Stimulated activated naive B cell treated with anti-CD40 and anti-IgM and Interleukin-4, amounts not matched to agents 10 μg/mL and 1 μg/mL and 100 μg/mL, for 72 hours (primary cell): Measurements from ENCODE around the gene MTFR1L.

Source experiments
- ATAC-seq, 2 donors: fragments of 150-1000 bp; cut with Tn5 transposase; replicated peaks; 2 replicates each; pipeline ENCODE4 v1.10.0; 2021; ENCODE audit warnings: moderate library complexity in 1 of 2
- DNase-seq: peaks from one replicate; pipeline ENCODE4 v3.0.0; 2021
- H3K27ac Mint-ChIP-seq: one replicate; pipeline ENCODE4 v1.8.0; 2022; ENCODE audit warnings: mild to moderate bottlenecking, mixed read lengths
- H3K27me3 Mint-ChIP-seq, 2 donors: one replicate each; pipeline ENCODE4 v1.8.0; 2022; ENCODE audit warnings: mixed read lengths in 2 of 2
- H3K36me3 Mint-ChIP-seq, 2 donors: one replicate each; pipeline ENCODE4 v1.8.0; 2022; ENCODE audit warnings: mixed read lengths in 2 of 2, mild to moderate bottlenecking in 1 of 2
- H3K4me1 Mint-ChIP-seq, 2 donors: one replicate each; pipeline ENCODE4 v1.8.0; 2022; ENCODE audit warnings: mixed read lengths in 2 of 2, mild to moderate bottlenecking in 1 of 2
- H3K4me3 Mint-ChIP-seq, 2 donors: one replicate each; pipeline ENCODE4 v1.8.0; 2022; ENCODE audit warnings: mild to moderate bottlenecking in 2 of 2, mixed read lengths in 2 of 2, moderate library complexity in 1 of 2
- H3K9me3 Mint-ChIP-seq, 2 donors: one replicate each; pipeline ENCODE4 v1.8.0; 2022; ENCODE audit warnings: mixed read lengths in 2 of 2, mild to moderate bottlenecking in 1 of 2

MTFR1L gene

GRCh38 chr1:25798666-25799351 lies 20.9 kb upstream of the MTFR1L start:
- Mint-ChIP-seq H3K36me3 (peaks cover 1 to 4% of the 10 kb centered on the region in 2 donors), H3K4me1 (peaks cover 29 to 36% of the 10 kb centered on the region in 2 donors), H3K27me3 (peaks cover 0 to 4% of the 10 kb centered on the region in 2 donors), H3K9me3 (no peaks in the 10 kb centered on the region), H3K27ac (no peak overlapping the region), H3K4me3 (peak overlapping the region; percentile 71 to 78)
- no peak for DNase-seq
- ATAC-seq, result no peak

GRCh38 chr1:25799352-25799934 lies 20.3 kb upstream of the MTFR1L start:
- Mint-ChIP-seq H3K36me3 (peaks cover 1 to 4% of the 10 kb centered on the region in 2 donors), H3K27ac (peak overlapping the region; percentile 56), H3K27me3 (peaks cover 0 to 4% of the 10 kb centered on the region in 2 donors), H3K4me1 (peaks cover 29 to 41% of the 10 kb centered on the region in 2 donors), H3K4me3 (peak overlapping the region; percentile 71 to 78), H3K9me3 (no peaks in the 10 kb centered on the region)
- peak in 1 of 2 donors; percentile 16 for ATAC-seq
- DNase-seq, result no peak

GRCh38 chr1:25799935-25800702 lies 19.6 kb upstream of the MTFR1L start, which contains the start of gene SELENON:
Gene SELENON (plus strand): TSS chr1:25800193. CDS start chr1:25800231, 38 bp downstream.
- Mint-ChIP-seq H3K27ac (peak within 1 kb of the TSS; percentile 56), H3K9me3 (no peaks in the 10 kb centered on the region), H3K4me1 (peaks cover 36 to 48% of the 10 kb centered on the region in 2 donors), H3K36me3 (peaks cover 1 to 4% of the 10 kb centered on the region in 2 donors), H3K4me3 (peak within 1 kb of the TSS; percentile 78 to 81), H3K27me3 (peaks cover 0 to 4% of the 10 kb centered on the region in 2 donors)
- DNase-seq (no peak), ATAC-seq (peak; percentile 48 to 53)

- H3K36me3 Mint-ChIP-seq, result peaks cover 3 to 6% of the 10 kb centered on the region in 2 donors
- no peaks in the 10 kb centered on the region for H3K9me3 Mint-ChIP-seq
- H3K4me3 Mint-ChIP-seq, result peak overlapping the region; percentile 78 to 81
- ATAC-seq, result no peak
- peaks cover 38 to 51% of the 10 kb centered on the region in 2 donors for H3K4me1 Mint-ChIP-seq
- no peak for DNase-seq
- H3K27ac Mint-ChIP-seq, result peak overlapping the region; percentile 31
- H3K27me3 Mint-ChIP-seq, result peaks cover 0 to 4% of the 10 kb centered on the region in 2 donors
These were observed 18.9 kb upstream of the MTFR1L start for GRCh38 chr1:25800703-25801377.

GRCh38 chr1:25802915-25803314 lies 16.8 kb upstream of the MTFR1L start:
- no peak overlapping the region for H3K4me3 Mint-ChIP-seq

GRCh38 chr1:25803368-25803767 lies 16.4 kb upstream of the MTFR1L start:
- H3K9me3 Mint-ChIP-seq, result no peaks in the 10 kb centered on the region
- H3K36me3 Mint-ChIP-seq, result peaks cover 7 to 14% of the 10 kb centered on the region in 2 donors
- peaks cover 30 to 31% of the 10 kb centered on the region in 2 donors for H3K4me1 Mint-ChIP-seq
- H3K27ac Mint-ChIP-seq, result no peak overlapping the region
- H3K27me3 Mint-ChIP-seq, result peaks cover 0 to 4% of the 10 kb centered on the region in 2 donors
- H3K4me3 Mint-ChIP-seq, result no peak overlapping the region
- ATAC-seq (no peak), DNase-seq (no peak)

More at GRCh38 chr1:25802915-25803314, 16.8 kb upstream of the MTFR1L start:
- Mint-ChIP-seq H3K4me1 (peaks cover 30 to 32% of the 10 kb centered on the region in 2 donors), H3K27me3 (peaks cover 0 to 4% of the 10 kb centered on the region in 2 donors), H3K27ac (no peak overlapping the region), H3K36me3 (peaks cover 7 to 14% of the 10 kb centered on the region in 2 donors), H3K9me3 (no peaks in the 10 kb centered on the region)
- DNase-seq (no peak), ATAC-seq (peak; percentile 33 to 44)

- Mint-ChIP-seq H3K4me3 (no peak overlapping the region), H3K27me3 (peaks cover 0 to 4% of the 10 kb centered on the region in 2 donors), H3K4me1 (peaks cover 33 to 40% of the 10 kb centered on the region in 2 donors), H3K9me3 (no peaks in the 10 kb centered on the region), H3K36me3 (peaks cover 7 to 18% of the 10 kb centered on the region in 2 donors), H3K27ac (no peak overlapping the region)
- ATAC-seq, result peak; percentile 41 to 44
- no peak for DNase-seq
These were observed 15.3 kb upstream of the MTFR1L start for GRCh38 chr1:25804244-25804963.

- Mint-ChIP-seq H3K4me3 (no peak overlapping the region), H3K27me3 (peaks cover 0 to 4% of the 10 kb centered on the region in 2 donors), H3K36me3 (peaks cover 10 to 24% of the 10 kb centered on the region in 2 donors), H3K27ac (no peak overlapping the region), H3K4me1 (peaks cover 37 to 48% of the 10 kb centered on the region in 2 donors), H3K9me3 (no peaks in the 10 kb centered on the region)
- no peak for ATAC-seq
- DNase-seq, result no peak
These were observed 14.5 kb upstream of the MTFR1L start for GRCh38 chr1:25804964-25805862.

- Mint-ChIP-seq H3K4me3 (no peak overlapping the region), H3K9me3 (no peaks in the 10 kb centered on the region), H3K4me1 (peaks cover 36 to 49% of the 10 kb centered on the region in 2 donors), H3K36me3 (peaks cover 10 to 23% of the 10 kb centered on the region in 2 donors), H3K27me3 (no peaks in the 10 kb centered on the region), H3K27ac (no peak overlapping the region)
- ATAC-seq (no peak), DNase-seq (no peak)
These were observed 13.9 kb upstream of the MTFR1L start for GRCh38 chr1:25805863-25806225.

- no peaks in the 10 kb centered on the region for H3K9me3 Mint-ChIP-seq
- H3K4me1 Mint-ChIP-seq, result peaks cover 36 to 49% of the 10 kb centered on the region in 2 donors
- no peak for DNase-seq
- peaks cover 9 to 20% of the 10 kb centered on the region in 2 donors for H3K36me3 Mint-ChIP-seq
- H3K27me3 Mint-ChIP-seq, result no peaks in the 10 kb centered on the region
- H3K4me3 Mint-ChIP-seq, result no peak overlapping the region
- no peak for ATAC-seq
- no peak overlapping the region for H3K27ac Mint-ChIP-seq
These were observed 13.3 kb upstream of the MTFR1L start for GRCh38 chr1:25806418-25806817.

GRCh38 chr1:25807480-25808390 lies 12.0 kb upstream of the MTFR1L start:
- DNase-seq (no peak), ATAC-seq (no peak)
- no peaks in the 10 kb centered on the region for H3K27me3 Mint-ChIP-seq
- H3K36me3 Mint-ChIP-seq, result peaks cover 9 to 20% of the 10 kb centered on the region in 2 donors
- H3K4me1 Mint-ChIP-seq, result peaks cover 33 to 47% of the 10 kb centered on the region in 2 donors
- no peaks in the 10 kb centered on the region for H3K9me3 Mint-ChIP-seq
- no peak overlapping the region for H3K4me3 Mint-ChIP-seq
- no peak overlapping the region for H3K27ac Mint-ChIP-seq
